Measurements from ENCODE around the gene CLDN1. TPM values are rescaled to one million over a fixed set of nuclear protein-coding genes. Genes with fewer than 3 reads are reported as not detected.

The CLDN1 gene
- total and polyA plus RNA-seq, 2 of the 13 experiments (the other 11 are each of a cell fraction or from before 2014, with no cell fraction given) = 42.7 to 51.6 TPM

- TF ChIP-seq KIAA2018 (CRISPR knock-in tag; IDR thresholded peaks at IDR 0.05; ENCODE audit: borderline replicate concordance) = no peak
- no peak for TF ChIP-seq IRF1 (CRISPR knock-in tag; IDR thresholded peaks at IDR 0.05; ENCODE audit: low read depth)
- no peak; the same call in 1 of the 2 replicates for TF ChIP-seq THRA (CRISPR knock-in tag; IDR thresholded peaks at IDR 0.05; ENCODE audit: borderline replicate concordance)
- TF ChIP-seq ZNF432 (CRISPR knock-in tag; IDR thresholded peaks at IDR 0.05; ENCODE audit: borderline replicate concordance) = no peak
- TF ChIP-seq FOXM1 (CRISPR knock-in tag; IDR thresholded peaks at IDR 0.05) = no peak
- TF ChIP-seq ZNF567 (CRISPR knock-in tag; IDR thresholded peaks at IDR 0.05; ENCODE audit: borderline replicate concordance) = no peak
- no peak for TF ChIP-seq ZNF333 (CRISPR knock-in tag; IDR thresholded peaks at IDR 0.05; ENCODE audit: borderline replicate concordance)
- peak; percentile 67; the same call in 1 of the 2 replicates for TF ChIP-seq NR2C2 (CRISPR knock-in tag; IDR thresholded peaks at IDR 0.05; ENCODE audit: borderline replicate concordance)
- no peak for TF ChIP-seq KDM2A (CRISPR knock-in tag; IDR thresholded peaks at IDR 0.05; ENCODE audit: borderline replicate concordance, low read depth)
- no peak for TF ChIP-seq SALL2 (CRISPR knock-in tag; IDR thresholded peaks at IDR 0.05)
- TF ChIP-seq ZNF510 (CRISPR knock-in tag; IDR thresholded peaks at IDR 0.05; ENCODE audit: low read depth) = no peak
- no peak for TF ChIP-seq ZNF251 (CRISPR knock-in tag; IDR thresholded peaks at IDR 0.05)
- TF ChIP-seq HNF1B (CRISPR knock-in tag; IDR thresholded peaks at IDR 0.05) = no peak
- no peak for TF ChIP-seq TFDP2 (CRISPR knock-in tag; IDR thresholded peaks at IDR 0.05)
- no peak for TF ChIP-seq ZNF773 (CRISPR knock-in tag; IDR thresholded peaks at IDR 0.05; ENCODE audit: borderline replicate concordance)
- TF ChIP-seq ZBTB42 (CRISPR knock-in tag; IDR thresholded peaks at IDR 0.05) = no peak
These were observed 15.1 kb downstream of the CLDN1 start (continued) for GRCh38 chr3:190307164-190307545.
